IMR-90 (cell line): Measurements from ENCODE around the gene ELK3.

Source experiments
- BHLHE40 ChIP-seq: fragments of 150-350 bp; IDR thresholded peaks from 2 replicates; pipeline ENCODE4 v1.6.1; 2016; ENCODE audit warnings: mild to moderate bottlenecking, low read depth, low read length
- CEBPB ChIP-seq: IDR thresholded peaks from 2 replicates; pipeline ENCODE4 v1.6.1; 2012; ENCODE audit warnings: low read depth, low read length, improper control_type of control experiment
- ELK1 ChIP-seq: fragments of 150-350 bp; IDR thresholded peaks from 2 replicates; pipeline ENCODE4 v1.6.1; 2016; ENCODE audit warnings: low read depth, mild to moderate bottlenecking, low read length, moderate library complexity, borderline replicate concordance
- MAFK ChIP-seq: IDR thresholded peaks from 2 replicates; pipeline ENCODE4 v1.6.1; 2012; ENCODE audit warnings: low read depth, low read length, improper control_type of control experiment
- MAZ ChIP-seq: IDR thresholded peaks from 2 replicates; pipeline ENCODE4 v1.6.1; 2012; ENCODE audit warnings: low read depth, mild to moderate bottlenecking, low read length, improper control_type of control experiment, moderate library complexity, borderline replicate concordance
- MXI1 ChIP-seq: IDR thresholded peaks from 2 replicates; pipeline ENCODE4 v1.6.1; 2012; ENCODE audit warnings: low read depth, mild to moderate bottlenecking, low read length, moderate library complexity, borderline replicate concordance
- POLR2A ChIP-seq: IDR thresholded peaks from 2 replicates; pipeline ENCODE4 v1.6.1; 2012; ENCODE audit warnings: mild to moderate bottlenecking, low read depth, low read length
- RAD21 ChIP-seq: IDR thresholded peaks from 2 replicates; pipeline ENCODE4 v1.6.1; 2012; ENCODE audit warnings: low read length, improper control_type of control experiment
- SMC3 ChIP-seq: fragments of 150-350 bp; IDR thresholded peaks from 2 replicates; pipeline ENCODE4 v1.6.1; 2016; ENCODE audit warnings: low read depth, mild to moderate bottlenecking, antibody characterized with exemption, low read length, moderate library complexity
- TF ChIP-seq, protein P1 (sequence below): conservative IDR thresholded peaks from 2 replicates; pipeline ENCODE4 v1.5.1; 2012; ENCODE audit warnings: mild to moderate bottlenecking, low read depth, low read length, improper control_type of control experiment

GRCh38 chr12:96313606-96314005 lies 119.4 kb downstream of the ELK3 start:
- TF ChIP-seq CEBPB (no peak), MXI1 (no peak), POLR2A (no peak), BHLHE40 (no peak), MAFK (no peak), RAD21 (no peak), MAZ (no peak), ELK1 (no peak), SMC3 (no peak)
- TF ChIP-seq, protein P1, sequence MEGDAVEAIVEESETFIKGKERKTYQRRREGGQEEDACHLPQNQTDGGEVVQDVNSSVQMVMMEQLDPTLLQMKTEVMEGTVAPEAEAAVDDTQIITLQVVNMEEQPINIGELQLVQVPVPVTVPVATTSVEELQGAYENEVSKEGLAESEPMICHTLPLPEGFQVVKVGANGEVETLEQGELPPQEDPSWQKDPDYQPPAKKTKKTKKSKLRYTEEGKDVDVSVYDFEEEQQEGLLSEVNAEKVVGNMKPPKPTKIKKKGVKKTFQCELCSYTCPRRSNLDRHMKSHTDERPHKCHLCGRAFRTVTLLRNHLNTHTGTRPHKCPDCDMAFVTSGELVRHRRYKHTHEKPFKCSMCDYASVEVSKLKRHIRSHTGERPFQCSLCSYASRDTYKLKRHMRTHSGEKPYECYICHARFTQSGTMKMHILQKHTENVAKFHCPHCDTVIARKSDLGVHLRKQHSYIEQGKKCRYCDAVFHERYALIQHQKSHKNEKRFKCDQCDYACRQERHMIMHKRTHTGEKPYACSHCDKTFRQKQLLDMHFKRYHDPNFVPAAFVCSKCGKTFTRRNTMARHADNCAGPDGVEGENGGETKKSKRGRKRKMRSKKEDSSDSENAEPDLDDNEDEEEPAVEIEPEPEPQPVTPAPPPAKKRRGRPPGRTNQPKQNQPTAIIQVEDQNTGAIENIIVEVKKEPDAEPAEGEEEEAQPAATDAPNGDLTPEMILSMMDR = no peak
